GM21737 (cell line): Measurements from ENCODE around the gene CENPC.
A peak's percentile ranks its signal among the peaks of the same experiment; 100 is the strongest.
"Not testable (repeated sequence)": the region's sequence is repeated elsewhere in the genome, so short reads cannot be mapped to it uniquely, and the experiment has no call there.

Source experiments
- ATAC-seq: cut with Tn5 transposase; IDR thresholded peaks from one replicate; pipeline ENCODE4 v1.9.1; 2021; ENCODE audit warnings: mild to moderate bottlenecking, moderate library complexity; ENCODE audit not compliant: unreplicated experiment

The CENPC gene

GRCh38 chr4:67483868-67484602 is 61.3 kb downstream of the CENPC start:
- no peak for ATAC-seq

- no peak for ATAC-seq
These were observed 64.5 kb downstream of the CENPC start for GRCh38 chr4:67480810-67481209.

- no peak for ATAC-seq
These were observed 70.1 kb downstream of the CENPC start for GRCh38 chr4:67475155-67475554.

GRCh38 chr4:67470871-67471270 is 74.4 kb downstream of the CENPC start:
- no peak for ATAC-seq

- no peak for ATAC-seq
These were observed 76.5 kb downstream of the CENPC start for GRCh38 chr4:67468830-67469229.

- ATAC-seq: no peak
These were observed 78.6 kb downstream of the CENPC start for GRCh38 chr4:67466751-67467150.

GRCh38 chr4:67465763-67466052 is 79.6 kb downstream of the CENPC start:
- no peak for ATAC-seq

- no peak for ATAC-seq
These were observed 80.1 kb downstream of the CENPC start for GRCh38 chr4:67465032-67465762.

GRCh38 chr4:67460574-67460973 is 84.7 kb downstream of the CENPC start:
- no peak for ATAC-seq

- ATAC-seq: no peak
These were observed 86.1 kb downstream of the CENPC start for GRCh38 chr4:67459164-67459563.

GRCh38 chr4:67456577-67457196 is 88.6 kb downstream of the CENPC start:
- ATAC-seq: no peak

- not testable (repeated sequence) for ATAC-seq
These were observed 92.5 kb downstream of the CENPC start for GRCh38 chr4:67452846-67453205.

GRCh38 chr4:67452100-67452845 is 93.0 kb downstream of the CENPC start:
- ATAC-seq: no peak

- ATAC-seq: no peak
These were observed 93.8 kb downstream of the CENPC start for GRCh38 chr4:67451464-67451863.

GRCh38 chr4:67448621-67449020 is 96.7 kb downstream of the CENPC start:
- no peak for ATAC-seq

- ATAC-seq: no peak
These were observed 97.4 kb downstream of the CENPC start for GRCh38 chr4:67447873-67448272.

GRCh38 chr4:67446811-67447210 is 98.5 kb downstream of the CENPC start:
- ATAC-seq: no peak

GRCh38 chr4:67445881-67446280 is 99.4 kb downstream of the CENPC start:
- ATAC-seq: not testable (repeated sequence)

- no peak for ATAC-seq
These were observed 106.3 kb downstream of the CENPC start for GRCh38 chr4:67438975-67439374.

- ATAC-seq: no peak
These were observed 107.2 kb downstream of the CENPC start for GRCh38 chr4:67437974-67438713.

- peak; percentile 94 for ATAC-seq
These were observed 108.6 kb downstream of the CENPC start for GRCh38 chr4:67436742-67437141.
